GM19238 (cell line): ENCODE measurements around the gene CCT7.
"Not testable (repeated sequence)": the region's sequence is repeated elsewhere in the genome, so short reads cannot be mapped to it uniquely, and the experiment has no call there.

Experiments
- DNase-seq: peaks from one replicate; pipeline ENCODE4 v3.0.0; 2011; ENCODE audit warnings: low spot score; ENCODE audit not compliant: insufficient read length

Gene CCT7

GRCh38 chr2:73254343-73255006, 20.4 kb downstream of the CCT7 start:
- no peak for DNase-seq

DNA sequence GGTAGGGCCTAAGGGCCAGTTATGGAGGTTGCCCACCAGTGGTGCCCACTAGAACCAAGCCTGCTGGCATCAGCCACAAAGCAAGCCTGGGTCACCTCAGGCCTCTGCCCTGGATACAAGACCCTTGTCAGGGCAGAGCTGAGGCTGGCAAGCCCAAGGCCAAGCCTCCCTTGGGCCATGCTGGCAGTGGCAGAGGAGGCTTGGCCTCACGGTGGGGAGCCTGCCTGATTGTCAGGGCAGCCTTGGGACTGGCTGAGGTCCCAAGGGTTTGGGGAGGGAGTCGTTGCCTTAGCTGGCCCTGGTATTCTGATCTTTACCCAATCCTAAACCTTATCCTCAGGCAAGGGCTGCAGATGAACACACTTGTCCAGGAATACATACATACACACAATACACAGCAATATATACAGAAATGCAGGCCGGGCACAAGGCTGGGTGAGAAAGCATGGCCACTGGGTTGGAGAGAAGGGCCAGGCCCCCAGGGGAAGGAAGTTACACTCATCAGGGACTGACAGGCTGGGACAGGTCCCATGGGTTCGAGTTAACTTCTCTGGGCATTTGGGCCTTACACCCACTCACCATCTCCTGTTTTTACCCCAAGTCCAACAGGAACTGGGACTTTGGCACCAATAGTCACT, 21.0 kb downstream of the CCT7 start:
- no peak for DNase-seq

GRCh38 chr2:73255907-73256617, 22.0 kb downstream of the CCT7 start:
- no peak for DNase-seq

DNA sequence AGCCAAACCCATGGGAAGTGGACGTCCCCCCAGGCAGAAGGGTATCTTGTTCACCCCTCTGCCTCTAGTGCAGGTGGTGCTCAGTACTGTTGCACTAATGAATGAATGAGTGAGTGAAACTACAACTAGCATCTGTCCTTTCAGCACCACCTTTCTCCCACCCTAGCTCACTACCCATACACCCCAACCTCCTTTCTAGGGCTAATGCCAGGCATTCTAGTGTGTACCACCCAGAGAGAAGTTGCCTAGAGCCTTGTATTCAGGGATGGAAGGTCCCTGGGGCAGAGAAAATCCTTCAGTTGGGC, 22.5 kb downstream of the CCT7 start:
- no peak for DNase-seq

DNA sequence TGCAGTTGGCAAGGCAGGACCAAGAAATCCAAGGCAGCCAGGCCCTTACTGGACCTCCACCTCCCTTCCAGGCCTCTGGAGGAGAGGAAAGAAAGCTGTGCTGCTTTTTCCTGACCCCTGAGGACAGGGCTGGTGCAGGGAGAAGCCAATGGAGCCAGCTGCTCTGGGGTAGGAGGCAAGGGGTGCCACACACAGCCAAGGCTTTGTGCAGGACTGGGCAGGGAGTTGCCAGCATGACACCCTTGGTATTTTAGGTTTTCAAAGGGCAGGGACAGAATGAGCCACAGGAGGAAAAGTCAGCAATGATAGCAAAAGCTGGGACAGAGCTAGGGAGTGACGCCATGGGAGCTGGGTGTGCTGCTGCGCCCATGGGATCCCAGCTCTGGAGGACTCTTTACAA, 22.9 kb downstream of the CCT7 start:
- no peak for DNase-seq

- no peak for DNase-seq
Observed at GRCh38 chr2:73257425-73258125, 23.5 kb downstream of the CCT7 start.

DNA sequence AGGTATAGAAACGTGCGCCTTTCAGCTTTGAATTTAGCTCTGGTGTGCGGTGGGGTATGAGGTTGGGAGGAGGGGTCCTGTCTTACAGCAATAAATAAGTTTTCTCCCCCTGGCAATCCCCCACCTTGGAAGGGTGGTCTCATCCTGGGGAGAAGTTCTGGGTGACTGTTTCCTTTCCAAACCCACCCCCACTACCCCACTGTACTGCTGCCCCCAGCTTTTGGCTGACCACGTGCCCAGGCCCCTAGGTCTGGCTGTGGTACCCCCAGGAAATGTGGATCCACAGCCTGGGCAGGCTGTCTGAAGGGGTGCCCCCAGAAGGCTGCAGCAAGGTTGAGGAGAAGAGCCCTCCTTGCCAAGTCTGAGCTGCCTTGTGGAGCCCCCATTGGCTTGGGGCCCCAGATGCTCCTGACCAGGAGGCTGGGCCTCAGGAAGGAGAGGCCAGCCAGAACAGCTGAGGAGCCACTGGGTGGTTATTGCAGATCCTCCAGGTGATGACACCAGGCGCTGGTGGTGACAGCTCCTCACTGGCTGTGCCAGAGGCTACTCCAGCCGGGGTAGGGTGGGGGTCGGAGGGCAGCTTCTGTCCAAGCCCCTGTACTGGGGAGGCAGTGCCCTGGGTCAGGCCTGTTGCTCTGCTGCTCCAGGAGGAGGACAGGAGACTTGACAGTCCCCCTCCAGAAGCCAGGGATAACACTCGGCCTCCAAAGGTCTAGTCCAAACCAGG, 24.2 kb downstream of the CCT7 start:
- no peak for DNase-seq

- no peak for DNase-seq
Observed at GRCh38 chr2:73258913-73259215, 24.8 kb downstream of the CCT7 start.

- no peak for DNase-seq
Observed at GRCh38 chr2:73259276-73259675, 25.2 kb downstream of the CCT7 start.

DNA sequence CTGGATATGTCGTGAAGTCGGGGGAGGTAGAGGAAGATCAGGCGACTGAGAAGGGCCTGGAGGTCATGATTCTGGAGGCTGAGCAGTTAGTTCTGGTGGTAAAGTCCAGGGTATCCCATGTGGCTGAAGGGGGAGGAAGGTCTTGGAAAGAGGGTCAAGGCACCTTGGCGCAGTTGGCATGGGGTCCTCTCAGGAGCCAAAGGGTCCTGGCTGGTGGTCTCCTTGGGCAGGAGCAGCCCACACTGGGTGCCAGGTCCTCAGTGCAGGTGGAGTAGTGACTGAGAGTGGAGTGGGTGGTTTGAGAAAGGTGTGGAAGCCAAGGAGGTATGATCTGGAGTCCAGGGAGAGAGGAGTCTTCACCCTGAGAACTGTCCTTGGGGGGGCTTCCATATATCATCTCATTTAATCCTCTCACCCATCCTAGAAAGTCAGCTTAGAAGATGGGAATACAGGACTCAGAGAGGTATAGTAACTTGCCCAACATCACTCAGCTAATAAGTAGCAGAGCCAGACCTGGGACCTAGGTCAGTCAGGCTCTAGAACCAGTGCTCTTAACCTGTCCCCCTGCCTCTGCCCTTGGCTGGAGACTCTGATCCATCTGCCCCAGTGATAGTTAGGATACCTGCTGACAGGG, 25.7 kb downstream of the CCT7 start:
- DNase-seq, result no peak

DNA sequence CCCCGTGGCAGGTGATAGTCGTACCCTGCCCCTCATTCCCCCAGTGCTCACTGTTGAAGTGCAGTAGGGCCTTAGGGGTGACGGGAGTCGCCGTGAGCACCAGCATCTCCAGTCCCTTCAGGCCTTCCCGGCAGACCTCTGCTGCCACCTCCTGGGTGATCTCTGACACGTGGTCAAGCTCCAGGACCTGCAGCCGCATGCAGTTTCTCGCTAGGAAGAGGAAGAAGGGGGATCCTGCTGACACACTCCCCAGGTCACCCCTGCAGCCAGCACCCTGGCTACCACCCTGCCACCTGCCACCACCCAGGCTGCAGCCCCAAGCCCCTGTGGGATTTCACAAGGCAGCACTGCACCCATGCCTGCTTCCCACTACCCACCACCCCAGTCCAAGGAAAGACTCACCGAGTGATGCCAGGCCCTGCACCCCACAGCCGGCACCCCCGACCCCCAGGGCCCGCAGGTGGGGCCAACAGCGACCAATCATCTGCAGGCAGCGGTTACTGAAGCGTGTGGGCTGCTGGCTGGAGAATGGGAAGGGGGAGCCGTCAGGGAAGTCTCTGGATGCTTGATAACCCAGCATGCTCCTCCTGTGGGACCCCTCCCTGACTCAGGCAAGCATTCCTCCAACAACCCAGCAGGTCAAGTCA, 26.4 kb downstream of the CCT7 start:
- no peak for DNase-seq

GRCh38 chr2:73262108-73262651, 28.1 kb downstream of the CCT7 start:
- no peak for DNase-seq

- DNase-seq, result not testable (repeated sequence)
Observed at GRCh38 chr2:73262691-73263429, 28.8 kb downstream of the CCT7 start.

GRCh38 chr2:73263540-73264331, 29.6 kb downstream of the CCT7 start:
- no peak for DNase-seq

DNA sequence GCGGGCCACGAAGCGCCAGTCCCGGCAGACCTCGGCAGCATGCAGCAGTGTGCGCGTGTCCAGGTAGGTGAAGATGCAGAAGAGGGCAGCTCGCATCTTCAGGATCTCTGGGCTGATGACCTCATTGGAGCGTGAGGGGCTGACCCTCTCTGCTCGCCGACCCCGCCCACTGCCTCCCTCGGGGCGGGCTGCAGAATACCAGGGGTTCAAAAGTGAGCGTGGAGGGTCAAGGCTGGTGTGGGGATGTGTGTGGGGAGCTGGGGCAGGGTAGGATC, 30.2 kb downstream of the CCT7 start:
- DNase-seq, result no peak

DNA sequence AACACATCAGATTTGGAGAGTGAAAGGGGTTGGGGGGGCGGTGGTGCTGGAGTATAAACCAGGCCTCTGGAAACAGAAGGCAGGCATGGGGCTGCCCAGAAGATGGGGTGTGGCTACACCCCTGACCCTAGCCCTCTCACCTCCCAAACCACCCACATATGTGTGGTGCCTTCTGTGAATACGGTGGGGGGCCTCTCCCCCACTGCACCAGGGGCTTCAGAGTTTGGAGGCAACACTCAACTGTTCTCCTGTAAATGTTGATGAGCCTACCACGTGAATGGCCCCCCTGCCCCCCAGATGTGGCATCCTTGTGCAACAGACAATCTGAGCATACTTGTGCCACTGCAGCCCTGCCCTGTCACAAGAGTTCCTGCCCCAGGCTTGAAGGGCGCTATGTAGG, 30.7 kb downstream of the CCT7 start:
- no peak for DNase-seq

DNA sequence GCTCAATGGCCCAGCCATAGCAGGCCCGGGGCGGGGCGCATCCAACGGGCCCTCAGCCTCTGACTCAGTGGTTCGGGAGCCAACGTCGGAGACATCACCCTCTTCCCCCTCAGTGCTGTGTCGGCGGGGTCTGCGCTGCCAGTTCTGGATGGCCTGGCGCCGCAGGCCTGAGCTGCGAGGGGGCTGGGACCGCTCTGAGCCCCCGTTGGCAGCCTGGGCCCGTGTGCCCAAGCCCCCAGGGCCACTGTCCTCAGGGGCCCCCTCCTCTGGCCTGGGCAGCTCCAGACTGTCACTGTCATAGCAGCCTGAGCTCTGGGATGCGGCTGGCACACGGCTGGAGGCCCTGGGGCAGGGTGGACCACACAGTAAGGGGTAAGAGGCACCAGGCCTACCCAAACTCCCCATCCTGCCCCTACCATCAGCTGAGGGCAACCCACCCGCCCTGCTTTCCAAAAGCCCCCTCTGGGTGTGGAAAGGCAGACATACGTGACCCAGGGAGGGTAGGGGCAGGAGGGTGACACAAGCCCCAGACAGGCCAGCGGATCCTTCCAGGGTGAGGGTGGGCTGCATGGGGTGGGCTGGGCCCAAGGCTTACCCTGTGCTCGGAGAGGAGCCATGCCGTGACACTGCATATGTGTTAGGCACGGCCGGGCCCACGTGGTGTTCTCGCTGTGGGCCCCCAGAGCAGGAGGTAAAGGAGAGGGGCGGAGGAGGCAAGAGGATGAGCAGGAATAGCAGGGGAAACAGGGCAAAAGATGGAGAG, 31.4 kb downstream of the CCT7 start:
- no peak for DNase-seq

DNA sequence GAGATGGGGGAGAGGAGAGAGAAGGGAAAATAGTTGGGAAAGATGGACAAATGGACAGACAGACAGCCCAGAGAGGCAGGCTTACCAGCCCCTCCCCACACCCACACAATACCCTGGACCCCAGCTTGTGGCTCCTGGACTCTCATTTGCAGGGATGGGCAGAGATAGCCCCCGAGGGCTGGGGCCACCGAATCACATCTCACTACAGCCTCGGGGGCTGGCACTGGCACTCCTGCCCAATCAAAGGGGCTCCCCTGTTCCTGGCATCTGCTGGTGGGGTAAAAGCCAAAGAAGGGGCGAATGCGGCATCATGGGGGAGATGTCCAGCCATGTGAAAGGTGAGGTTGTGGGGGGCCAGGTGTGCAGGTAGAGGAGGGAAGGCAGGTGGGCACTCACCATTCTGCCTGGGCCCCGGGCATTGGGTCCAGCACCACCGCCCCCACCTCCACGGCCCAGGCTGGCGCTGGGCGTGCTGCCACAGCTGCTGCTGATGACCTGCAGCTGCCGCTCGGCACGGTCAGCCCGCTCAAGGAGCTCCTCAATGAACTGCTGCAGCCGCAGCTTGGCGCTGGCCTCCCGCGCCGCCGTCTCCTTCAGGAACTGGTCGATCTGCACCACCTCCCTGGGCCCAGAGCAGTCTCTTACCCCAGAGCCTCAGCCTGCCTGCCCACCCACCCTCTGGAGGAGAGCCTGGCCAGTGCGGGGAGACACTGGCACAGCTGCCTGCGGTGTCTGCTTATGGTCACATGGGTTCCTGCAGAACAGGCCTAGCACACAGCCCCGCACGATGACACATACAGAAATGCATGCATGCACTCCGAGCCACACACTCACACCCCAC, 32.2 kb downstream of the CCT7 start:
- no peak for DNase-seq
